HG02981 (cell line): ENCODE data around the gene ZBTB11.
"Not testable (repeated sequence)": the region's sequence is repeated elsewhere in the genome, so short reads cannot be mapped to it uniquely, and the experiment has no call there.

ENCODE experiments used
- ATAC-seq: cut with Tn5 transposase; IDR thresholded peaks from one replicate; pipeline ENCODE4 v1.9.1; 2021; ENCODE audit warnings: mild to moderate bottlenecking, moderate library complexity; ENCODE audit not compliant: unreplicated experiment

ZBTB11 gene

DNA sequence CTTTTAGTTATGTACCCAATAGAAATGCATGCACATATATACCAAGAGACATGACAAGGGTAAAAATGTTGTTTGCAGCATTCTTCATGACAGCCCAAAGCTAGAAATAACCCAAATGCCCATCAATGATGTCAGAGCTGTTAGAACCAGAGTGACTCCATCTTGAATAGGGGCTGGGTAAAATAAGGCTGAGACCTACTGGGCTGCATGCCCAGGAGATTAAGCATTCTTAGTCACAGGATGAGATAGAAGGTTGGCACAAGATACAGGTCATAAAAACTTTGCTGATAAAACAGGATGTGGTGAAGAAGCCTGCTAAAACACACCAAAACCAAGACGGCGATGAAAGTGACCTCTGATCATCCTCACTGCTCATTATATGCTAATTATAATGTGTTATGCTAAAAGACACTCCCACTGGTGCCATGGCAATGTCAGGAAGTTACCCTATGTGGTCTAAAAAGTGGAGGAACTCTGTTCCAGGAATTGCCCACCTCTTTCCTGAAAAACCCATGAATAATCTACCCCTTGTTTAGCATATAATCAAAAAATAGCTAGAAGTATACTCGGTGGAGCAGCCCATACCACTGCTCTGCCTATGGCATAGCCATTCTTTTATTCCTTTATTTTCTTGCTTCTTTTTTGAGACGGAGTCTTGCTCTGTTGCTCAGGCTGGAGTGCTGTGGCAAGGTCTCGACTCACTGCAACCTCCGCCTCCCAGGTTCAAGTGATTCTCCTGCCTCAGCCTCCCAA is 32.9 kb downstream of the ZBTB11 start:
- ATAC-seq: no peak

- no peak for ATAC-seq
Observed at GRCh38 chr3:101643009-101643844, 33.7 kb downstream of the ZBTB11 start.

GRCh38 chr3:101642441-101642840 is 34.5 kb downstream of the ZBTB11 start:
- ATAC-seq: no peak

GRCh38 chr3:101641397-101642115 is 35.4 kb downstream of the ZBTB11 start:
- ATAC-seq: not testable (repeated sequence)

GRCh38 chr3:101640256-101640655 is 36.7 kb downstream of the ZBTB11 start:
- no peak for ATAC-seq

DNA sequence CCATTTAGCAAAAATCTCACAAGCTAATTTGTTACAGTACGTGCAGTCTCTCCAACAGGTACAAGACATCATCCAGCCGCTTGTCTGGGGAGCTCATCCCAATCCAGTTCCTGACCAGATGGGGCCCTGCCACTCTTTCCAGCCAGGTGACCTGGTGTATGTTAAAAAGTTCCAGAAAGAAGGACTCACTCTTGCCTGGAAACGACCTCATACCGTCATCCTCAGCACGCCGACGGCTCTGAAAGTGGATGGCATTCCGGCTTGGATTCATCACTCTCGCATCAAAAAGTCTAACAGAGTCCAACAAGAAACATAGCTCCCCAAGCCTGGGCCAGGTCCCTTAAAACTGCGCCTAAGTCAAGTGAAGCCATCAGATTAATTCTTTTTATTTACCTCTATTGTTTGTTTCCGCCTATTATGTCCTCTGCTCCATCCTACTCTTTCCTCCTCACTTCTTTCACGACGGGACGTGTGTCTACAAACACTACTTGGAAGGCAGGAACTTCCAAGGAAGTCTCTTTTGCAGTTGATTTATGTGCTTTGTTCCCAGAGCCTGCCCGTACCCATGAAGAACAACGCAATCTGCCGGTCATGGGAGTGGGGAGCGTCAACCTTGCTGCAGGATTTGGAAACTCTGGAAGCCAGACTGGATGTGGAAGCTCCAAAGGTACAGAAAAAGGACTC is 37.5 kb downstream of the ZBTB11 start:
- ATAC-seq: no peak

DNA sequence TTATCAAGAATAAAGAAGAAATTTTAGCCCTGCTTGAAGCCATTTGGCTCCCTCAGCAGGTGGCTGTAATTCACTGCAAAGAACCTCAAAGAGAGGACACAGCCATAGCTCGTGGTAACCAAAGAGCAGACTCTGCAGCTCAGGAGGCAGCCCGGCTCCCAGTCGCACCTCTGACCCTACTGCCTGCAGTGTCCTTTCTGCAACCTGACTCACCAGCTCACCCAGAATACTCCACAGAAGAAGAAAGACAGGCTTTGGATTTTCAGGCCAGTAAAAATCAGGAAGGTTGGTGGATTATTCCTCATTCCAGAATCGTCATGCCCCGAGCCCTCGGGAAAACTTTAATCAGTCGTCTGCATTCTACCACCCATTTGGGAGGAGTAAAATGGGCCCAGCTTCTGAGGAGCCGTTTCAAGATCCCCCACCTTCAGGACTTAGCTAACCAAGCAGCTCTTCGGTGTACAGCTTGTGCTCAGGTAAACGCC is 38.6 kb downstream of the ZBTB11 start:
- ATAC-seq: no peak

DNA sequence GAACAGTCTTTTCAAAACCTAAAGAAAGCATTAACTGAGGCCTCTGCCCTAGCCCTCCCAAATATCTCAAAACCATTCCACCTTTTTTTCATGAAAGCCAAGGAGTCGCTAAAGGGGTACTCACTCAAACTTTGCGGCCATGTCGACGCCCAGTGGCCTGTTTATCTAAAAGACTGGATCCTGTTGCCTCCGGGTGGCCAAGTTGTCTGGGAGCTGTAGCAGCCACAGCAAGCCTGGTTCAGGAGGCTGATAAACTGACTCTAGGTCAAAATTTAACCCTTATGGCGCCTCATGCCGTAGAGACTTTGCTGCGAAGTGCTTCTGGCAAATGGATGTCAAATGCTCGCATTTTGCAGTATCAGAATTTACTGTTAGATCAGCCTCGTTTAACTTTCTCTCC is 39.5 kb downstream of the ZBTB11 start:
- no peak for ATAC-seq

DNA sequence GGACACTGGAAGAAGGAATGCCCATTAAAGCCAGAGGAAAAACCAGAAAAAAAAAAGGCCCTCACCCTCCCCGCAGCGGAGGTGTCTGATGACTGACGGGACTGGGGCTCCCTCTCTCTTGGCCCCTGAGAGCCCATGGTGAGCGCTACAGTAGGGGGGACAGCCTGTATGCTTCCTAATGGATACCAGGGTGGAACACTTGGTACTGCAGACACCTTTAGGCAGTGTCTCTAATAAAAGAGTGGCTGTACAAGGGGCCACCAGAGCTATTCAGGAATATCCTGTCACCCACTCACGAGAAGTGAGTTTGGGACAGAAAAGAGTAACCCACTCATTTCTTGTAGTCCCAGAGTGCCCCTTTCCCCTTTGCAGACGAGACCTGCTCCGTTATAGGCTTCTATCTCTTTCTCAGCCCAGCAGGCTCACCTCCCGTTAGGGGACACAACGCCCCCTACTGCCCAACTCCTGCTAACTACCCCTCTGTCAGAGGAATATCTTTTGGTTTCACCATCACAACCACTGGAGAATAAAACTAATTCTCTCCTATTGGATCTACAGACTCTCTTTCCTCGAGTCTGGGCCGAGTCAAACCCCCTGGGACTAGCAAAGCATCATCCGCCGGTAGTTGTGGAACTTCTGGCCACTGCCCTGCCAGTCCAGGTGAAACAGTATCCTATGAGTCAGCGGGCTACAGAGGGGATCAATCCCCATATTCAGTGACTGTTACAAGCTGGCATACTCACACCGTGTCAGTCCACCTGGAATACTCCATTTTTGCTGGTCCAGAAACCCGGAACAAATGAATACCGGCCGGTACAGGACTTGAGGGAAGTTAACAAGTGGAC is 40.8 kb downstream of the ZBTB11 start:
- ATAC-seq: peak; percentile 93

DNA sequence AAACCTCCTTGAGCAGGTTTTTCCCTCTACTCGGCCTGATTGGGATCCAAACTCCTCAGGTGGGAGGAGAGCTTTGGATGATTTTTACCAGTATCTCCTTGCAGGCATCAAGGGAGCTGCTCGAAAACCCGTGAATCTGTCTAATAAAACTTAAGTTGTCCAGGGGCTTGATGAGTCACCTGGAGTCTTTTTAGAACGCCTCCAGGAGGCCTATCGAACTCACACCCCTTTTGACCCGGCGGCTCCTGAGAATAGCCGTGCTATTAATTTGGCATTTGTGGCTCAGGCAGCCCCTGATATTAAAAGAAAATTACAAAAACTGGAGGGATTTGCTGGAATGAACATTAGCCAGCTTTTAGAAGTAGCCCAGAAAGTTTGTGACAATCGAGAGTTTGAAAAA is 41.6 kb downstream of the ZBTB11 start:
- ATAC-seq: no peak

DNA sequence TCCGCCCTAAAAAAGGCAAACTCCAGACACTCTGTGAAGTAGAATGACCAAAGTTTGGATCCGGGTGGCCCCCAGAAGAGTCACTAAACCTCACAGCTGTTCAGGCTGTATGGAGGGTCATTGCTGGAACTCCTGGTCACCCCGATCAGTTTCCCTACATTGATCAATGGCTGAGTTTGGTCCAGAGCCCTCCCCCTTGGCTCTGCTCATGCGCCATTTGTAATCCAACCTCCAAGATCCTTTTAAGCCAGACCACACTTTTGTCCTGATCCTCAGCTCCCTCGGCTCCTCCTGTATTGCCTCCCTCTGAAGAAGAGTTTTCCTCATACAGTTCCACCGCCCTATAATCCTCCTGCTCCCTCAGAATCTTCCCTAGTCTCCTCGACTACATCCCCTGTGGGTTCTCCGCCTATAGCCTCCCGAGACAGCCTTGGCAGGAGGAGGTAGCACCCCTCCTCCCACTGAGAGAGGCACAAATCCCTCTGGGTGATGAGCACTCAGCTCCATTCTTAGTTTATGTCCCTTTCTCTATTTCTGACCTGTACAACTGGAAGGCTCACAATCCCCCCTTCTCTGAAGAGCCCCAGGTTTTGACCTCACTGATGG is 42.2 kb downstream of the ZBTB11 start:
- ATAC-seq: no peak

DNA sequence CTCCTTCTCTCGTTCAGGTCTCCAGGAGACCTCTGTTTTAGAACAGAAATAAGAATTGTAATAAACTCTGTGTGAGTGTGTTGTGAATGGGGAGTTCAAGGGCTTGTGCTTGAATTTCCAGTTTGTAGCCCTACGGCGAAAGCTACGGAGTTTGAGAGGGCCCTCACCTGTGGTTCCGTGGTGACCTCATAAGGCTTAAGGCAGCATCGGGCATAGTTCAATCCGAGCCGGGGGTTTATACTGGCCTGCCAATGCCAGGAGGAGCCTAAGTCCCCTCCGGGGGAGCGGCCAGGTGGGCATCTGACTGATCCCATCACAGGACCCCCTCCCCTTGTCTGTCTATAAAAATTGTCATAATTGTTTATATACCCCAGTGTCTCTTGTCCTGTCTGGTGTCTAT is 43.7 kb downstream of the ZBTB11 start:
- no peak for ATAC-seq

- no peak for ATAC-seq
Observed at GRCh38 chr3:101632586-101632985, 44.3 kb downstream of the ZBTB11 start.

DNA sequence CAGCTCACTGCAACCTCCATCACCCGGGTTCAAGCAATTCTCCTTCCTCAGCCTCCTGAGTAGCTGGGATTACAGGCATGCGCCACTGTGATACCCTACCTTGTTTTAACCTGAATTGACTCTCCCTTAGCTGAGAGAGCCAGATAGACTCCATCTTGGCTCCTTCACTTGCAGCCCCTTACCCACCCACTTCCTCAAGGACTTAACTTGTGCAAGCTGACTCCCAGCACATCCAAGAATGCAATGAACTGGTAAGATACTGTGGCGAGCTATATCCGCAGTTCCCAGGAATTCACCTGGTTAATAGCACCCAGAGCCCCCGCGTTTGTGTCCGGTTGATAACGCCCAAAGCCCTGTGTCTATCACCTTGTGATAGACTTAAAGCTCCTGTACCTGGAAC is 45.0 kb downstream of the ZBTB11 start:
- ATAC-seq: not testable (repeated sequence)

GRCh38 chr3:101631098-101631796 is 45.7 kb downstream of the ZBTB11 start:
- no peak for ATAC-seq

GRCh38 chr3:101629219-101629618 is 47.7 kb downstream of the ZBTB11 start:
- ATAC-seq: no peak

DNA sequence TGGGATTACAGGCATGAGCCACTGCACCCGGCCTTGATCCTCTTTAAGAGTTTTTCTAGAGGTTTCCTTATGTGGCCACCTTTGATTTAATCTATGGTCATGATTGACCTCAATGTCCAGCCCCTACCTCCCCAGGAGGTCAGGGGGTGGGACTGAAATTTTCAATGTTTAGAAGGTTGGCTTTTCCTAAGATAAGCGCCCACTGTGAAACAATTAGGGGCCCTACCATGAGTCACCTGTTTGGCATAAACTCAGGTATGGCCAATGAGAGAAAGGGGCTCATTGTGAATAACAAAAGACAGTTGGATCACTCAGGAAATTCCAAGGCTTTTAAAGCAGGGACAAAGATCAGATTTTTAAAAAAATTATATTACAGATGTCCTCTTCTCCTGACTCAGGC is 51.1 kb downstream of the ZBTB11 start:
- no peak for ATAC-seq

- ATAC-seq: no peak
Observed at GRCh38 chr3:101624857-101625256, 52.1 kb downstream of the ZBTB11 start.

GRCh38 chr3:101623656-101624055 is 53.3 kb downstream of the ZBTB11 start:
- ATAC-seq: no peak
